Measurements from ENCODE around the gene KCNS1. TPM values are rescaled to one million over a fixed set of nuclear protein-coding genes. Genes with fewer than 3 reads are reported as not detected.

The KCNS1 gene
- total RNA-seq, 1 experiment from 2014 or later, result 0.98 TPM

DNA sequence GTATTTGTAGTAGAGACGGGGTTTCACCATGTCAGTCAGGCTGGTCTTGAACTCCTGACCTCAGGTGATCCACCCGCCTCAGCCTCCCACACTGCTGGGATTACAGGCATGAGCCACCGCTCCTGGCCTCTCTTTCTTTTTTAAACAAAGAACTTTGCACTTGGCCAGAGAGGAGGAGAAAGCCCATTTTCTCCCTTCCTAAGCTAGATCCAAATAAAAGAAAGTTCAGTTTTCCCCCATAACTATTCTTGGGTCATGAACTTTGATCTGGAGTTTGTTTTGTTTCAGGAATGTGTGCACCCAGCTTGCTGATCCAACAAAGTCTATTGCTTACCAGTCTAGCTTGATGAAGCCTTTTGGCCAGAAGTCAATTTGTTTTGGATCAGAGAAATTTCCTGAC lies 23.4 kb downstream of the KCNS1 start:
- TF ChIP-seq, protein P1, sequence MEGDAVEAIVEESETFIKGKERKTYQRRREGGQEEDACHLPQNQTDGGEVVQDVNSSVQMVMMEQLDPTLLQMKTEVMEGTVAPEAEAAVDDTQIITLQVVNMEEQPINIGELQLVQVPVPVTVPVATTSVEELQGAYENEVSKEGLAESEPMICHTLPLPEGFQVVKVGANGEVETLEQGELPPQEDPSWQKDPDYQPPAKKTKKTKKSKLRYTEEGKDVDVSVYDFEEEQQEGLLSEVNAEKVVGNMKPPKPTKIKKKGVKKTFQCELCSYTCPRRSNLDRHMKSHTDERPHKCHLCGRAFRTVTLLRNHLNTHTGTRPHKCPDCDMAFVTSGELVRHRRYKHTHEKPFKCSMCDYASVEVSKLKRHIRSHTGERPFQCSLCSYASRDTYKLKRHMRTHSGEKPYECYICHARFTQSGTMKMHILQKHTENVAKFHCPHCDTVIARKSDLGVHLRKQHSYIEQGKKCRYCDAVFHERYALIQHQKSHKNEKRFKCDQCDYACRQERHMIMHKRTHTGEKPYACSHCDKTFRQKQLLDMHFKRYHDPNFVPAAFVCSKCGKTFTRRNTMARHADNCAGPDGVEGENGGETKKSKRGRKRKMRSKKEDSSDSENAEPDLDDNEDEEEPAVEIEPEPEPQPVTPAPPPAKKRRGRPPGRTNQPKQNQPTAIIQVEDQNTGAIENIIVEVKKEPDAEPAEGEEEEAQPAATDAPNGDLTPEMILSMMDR (conservative IDR thresholded peaks at IDR 0.05), result no peak
- no peak overlapping the region for H3K4ac ChIP-seq (ENCODE audit: low read depth, low read length)
- H3K23me2 ChIP-seq (ENCODE audit: insufficient read length, low read depth, low read length, poor library complexity, severe bottlenecking), result no peaks in the 10 kb centered on the region
- no peak overlapping the region for H3K56ac ChIP-seq (ENCODE audit: insufficient read length, low read depth, low read length)
- H3K79me2 ChIP-seq (ENCODE audit: insufficient read depth, low read length), result no peaks in the 10 kb centered on the region
- H2BK12ac ChIP-seq (ENCODE audit: insufficient read length, low read depth, low read length), result no peak overlapping the region
- Mint-ChIP-seq H3K36me3 (ENCODE audit: insufficient read depth in 1 of 3, low read depth in 3 of 3) (peaks cover 17 to 55% (median 33%) of the 10 kb centered on the region in 3 experiments), H3K27ac (peak overlapping the region in 1 of 3 experiments; percentile 49; a peak in 1 of 7 replicates), H3K4me1 (peaks cover 15 to 17% of the 10 kb centered on the region in 2 experiments), H3K4me3 (no peak overlapping the region), H3K9me3 (peaks cover 5 to 10% of the 10 kb centered on the region in 2 experiments; a peak in 4 of 5 replicates), H3K27me3 (ENCODE audit: low read depth) (no peaks in the 10 kb centered on the region)
- no peak overlapping the region for H4K8ac ChIP-seq (replicated peaks; ENCODE audit: insufficient read length, low read depth, low read length)
- no peak overlapping the region for H3K9ac ChIP-seq (ENCODE audit: extremely low read depth, insufficient read length, low read length)
- no peak overlapping the region for H3K14ac ChIP-seq (ENCODE audit: insufficient read depth, low read length)
- no peak overlapping the region for H3K4me2 ChIP-seq (ENCODE audit: insufficient read depth, insufficient read length, low read length)
- no peak overlapping the region for H3T11ph ChIP-seq (ENCODE audit: low read length)
- no peaks in the 10 kb centered on the region for H3K79me1 ChIP-seq (ENCODE audit: insufficient read depth, low read depth, low read length, poor library complexity, severe bottlenecking)
- no peaks in the 10 kb centered on the region for H3K27me3 ChIP-seq (ENCODE audit: insufficient read depth, low read length)
- no peak overlapping the region for H2BK120ac ChIP-seq (ENCODE audit: low read depth, low read length, poor library complexity, severe bottlenecking)
- H3K27ac ChIP-seq (ENCODE audit: insufficient read length, low read depth, low read length), result no peak overlapping the region
- H2AFZ ChIP-seq (ENCODE audit: low read length), result no peak overlapping the region
- peaks cover 7% of the 10 kb centered on the region; the same call in 1 of the 2 replicates for H3K4me1 ChIP-seq (ENCODE audit: insufficient read depth, low read length)
- no peak overlapping the region for H2BK20ac ChIP-seq (ENCODE audit: low read depth, low read length, poor library complexity, severe bottlenecking)
- H2BK15ac ChIP-seq (ENCODE audit: low read depth, low read length), result no peak overlapping the region
- no CpG with 5 or more reads among the region's 3 CpGs for WGBS (ENCODE audit: extremely low coverage, insufficient read length, low lambda C conversion rate)
- DNase-seq, result no peak
- H3K23ac ChIP-seq (ENCODE audit: insufficient read length, low read depth, low read length), result no peak overlapping the region
- no peak overlapping the region for H4K91ac ChIP-seq (ENCODE audit: insufficient read length, low read depth, low read length)
- H3K9me3 ChIP-seq (ENCODE audit: control insufficient read depth, low read depth, low read length), result peaks cover 4% of the 10 kb centered on the region
- H2AK5ac ChIP-seq (ENCODE audit: insufficient read length, low read length), result no peak overlapping the region
- H2BK5ac ChIP-seq (ENCODE audit: insufficient read length, low read length), result no peak overlapping the region
- H3K18ac ChIP-seq (ENCODE audit: insufficient read length, low read depth, low read length), result no peak overlapping the region
- H4K20me1 ChIP-seq (ENCODE audit: control insufficient read depth, insufficient read depth, insufficient read length), result no peaks in the 10 kb centered on the region
- H4K5ac ChIP-seq (ENCODE audit: insufficient read length, low read depth, low read length), result no peak overlapping the region
